ENCODE results near the gene RELA. TPM values are rescaled to one million over a fixed set of nuclear protein-coding genes. Genes with fewer than 3 reads are reported as not detected.
"Not testable (repeated sequence)": the region's sequence is repeated elsewhere in the genome, so short reads cannot be mapped to it uniquely, and the experiment has no call there.

Gene RELA
- total and polyA plus RNA-seq, 2 of the 13 experiments (the other 11 are each of a cell fraction or from before 2014, with no cell fraction given) = 21.4 to 40.5 TPM

DNA sequence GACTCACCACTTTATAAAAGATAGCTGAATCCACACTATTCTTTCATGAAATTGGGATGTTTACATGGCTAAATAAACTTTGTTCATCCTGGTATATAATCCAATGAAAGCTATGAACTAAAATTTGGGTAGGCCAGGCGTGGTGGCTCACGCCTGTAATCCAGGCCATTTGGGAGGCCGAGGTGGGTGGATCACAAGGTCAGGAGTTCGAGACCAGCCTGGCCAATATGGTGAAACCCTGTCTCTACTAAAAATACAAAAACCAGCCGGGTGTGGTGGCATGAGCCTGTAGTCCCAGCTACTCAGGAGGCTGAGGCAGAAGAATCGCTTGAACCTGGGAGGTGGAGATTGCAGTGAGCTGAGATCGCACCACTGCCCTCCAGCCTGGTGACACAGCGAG, 29.1 kb upstream of the RELA start:
- H3K27me3 ChIP-seq (ENCODE audit: control insufficient read depth in 1 of 2, insufficient read depth in 2 of 2, low read length in 2 of 2); H3K9me3 ChIP-seq (ENCODE audit: low read length); H3K9ac ChIP-seq (ENCODE audit: insufficient read depth, low read depth, low read length); POLR2A ChIA-PET; H2AFZ ChIP-seq (ENCODE audit: low read length); H3K79me2 ChIP-seq (ENCODE audit: insufficient read depth, low read length); H3K4me3 ChIP-seq (replicated peaks in 1 of 3; ENCODE audit: insufficient read depth in 1 of 3, low read depth in 2 of 3, low read length in 3 of 3); H3K36me3 ChIP-seq (replicated peaks in 1 of 2; ENCODE audit: control insufficient read depth in 1 of 2, insufficient read depth in 2 of 2, low read length in 2 of 2); FAIRE-seq; ATAC-seq; intact Hi-C loops (cut with micrococcal nuclease; ENCODE audit: unreplicated experiment); H4K20me1 ChIP-seq (ENCODE audit: insufficient read depth, low read length); H3K27ac ChIP-seq (ENCODE audit: extremely low read length, insufficient read depth, low read length); BruUV-seq (replicated peaks); in situ Hi-C loops (cut with HindIII; ENCODE audit: extremely low pct_ligation_motif_present, low pct_unique_long_range_greater_than_20kb); DNase-seq (ENCODE audit: low spot score); CTCF ChIA-PET (ENCODE audit: low intra/inter-chr PET ratio, low total read pairs); H3K4me2 ChIP-seq (ENCODE audit: low read depth, low read length): not testable (repeated sequence)
- H3K4me1 ChIP-seq (ENCODE audit: insufficient read depth, low read length) = peaks cover 15% of the 10 kb centered on the region
- 39% methylated on average over 8 of the region's 8 CpGs for WGBS (ENCODE audit: low lambda C conversion rate)

GRCh38 chr11:65685981-65686380, 23.3 kb upstream of the RELA start:
- ChIA-PET POLR2A (no interaction called here), CTCF (ENCODE audit: low intra/inter-chr PET ratio, low total read pairs) (no interaction called here)
- DNase-seq (ENCODE audit: low spot score) = no peak
- BruUV-seq (replicated peaks) = no TSS peak
- Histone ChIP-seq H2AFZ (ENCODE audit: low read length) (no peak overlapping the region), H3K4me1 (ENCODE audit: insufficient read depth, low read length) (no peaks in the 10 kb centered on the region), H3K36me3 (replicated peaks in 1 of 2; ENCODE audit: control insufficient read depth in 1 of 2, insufficient read depth in 2 of 2, low read length in 2 of 2) (no peaks in the 10 kb centered on the region), H3K9ac (ENCODE audit: insufficient read depth, low read depth, low read length) (no peak overlapping the region), H3K4me3 (replicated peaks in 1 of 3; ENCODE audit: insufficient read depth in 1 of 3, low read depth in 2 of 3, low read length in 3 of 3) (no peak overlapping the region), H3K9me3 (ENCODE audit: low read length) (no peaks in the 10 kb centered on the region), H3K79me2 (ENCODE audit: insufficient read depth, low read length) (no peaks in the 10 kb centered on the region), H3K27me3 (ENCODE audit: control insufficient read depth in 1 of 2, insufficient read depth in 2 of 2, low read length in 2 of 2) (peaks cover 0 to 17% of the 10 kb centered on the region in 2 experiments; a peak in 2 of 5 replicates), H3K27ac (ENCODE audit: extremely low read length, insufficient read depth, low read length) (no peak overlapping the region), H3K4me2 (ENCODE audit: low read depth, low read length) (no peak overlapping the region), H4K20me1 (ENCODE audit: insufficient read depth, low read length) (no peaks in the 10 kb centered on the region)
- no peak for ATAC-seq
- in situ Hi-C loops (cut with HindIII; ENCODE audit: extremely low pct_ligation_motif_present, low pct_unique_long_range_greater_than_20kb) (no loop called here), intact Hi-C loops (cut with micrococcal nuclease; ENCODE audit: unreplicated experiment) (no loop called here)
- TF ChIP-seq SCMH1 (CRISPR knock-in tag; IDR thresholded peaks at IDR 0.05; ENCODE audit: borderline replicate concordance) = no peak
- no peak for FAIRE-seq
- 48% methylated on average over 8 of the region's 8 CpGs for WGBS (ENCODE audit: low lambda C conversion rate)

GRCh38 chr11:65683480-65683879, 20.8 kb upstream of the RELA start:
- in situ Hi-C loops (cut with HindIII; ENCODE audit: extremely low pct_ligation_motif_present, low pct_unique_long_range_greater_than_20kb); H3K4me3 ChIP-seq (replicated peaks in 1 of 3; ENCODE audit: insufficient read depth in 1 of 3, low read depth in 2 of 3, low read length in 3 of 3); intact Hi-C loops (cut with micrococcal nuclease; ENCODE audit: unreplicated experiment); H3K79me2 ChIP-seq (ENCODE audit: insufficient read depth, low read length); H3K27ac ChIP-seq (ENCODE audit: extremely low read length, insufficient read depth, low read length); H3K4me1 ChIP-seq (ENCODE audit: insufficient read depth, low read length); DNase-seq (ENCODE audit: low spot score); H2AFZ ChIP-seq (ENCODE audit: low read length); CTCF ChIA-PET (ENCODE audit: low intra/inter-chr PET ratio, low total read pairs); H3K9ac ChIP-seq (ENCODE audit: insufficient read depth, low read depth, low read length); H3K9me3 ChIP-seq (ENCODE audit: low read length); ATAC-seq; H3K4me2 ChIP-seq (ENCODE audit: low read depth, low read length); FAIRE-seq; BruUV-seq (replicated peaks); H3K36me3 ChIP-seq (replicated peaks in 1 of 2; ENCODE audit: control insufficient read depth in 1 of 2, insufficient read depth in 2 of 2, low read length in 2 of 2); H4K20me1 ChIP-seq (ENCODE audit: insufficient read depth, low read length); POLR2A ChIA-PET: not testable (repeated sequence)
- H3K27me3 ChIP-seq (ENCODE audit: control insufficient read depth in 1 of 2, insufficient read depth in 2 of 2, low read length in 2 of 2) = peaks cover 0 to 17% of the 10 kb centered on the region in 2 experiments; a peak in 1 of 5 replicates
- WGBS (ENCODE audit: low lambda C conversion rate) = 37% methylated on average over 6 of the region's 6 CpGs

Measured in HepG2 (cell line).